HG02884 (cell line): ENCODE results near the gene CASQ1.

ENCODE experiments used
- ATAC-seq: cut with Tn5 transposase; IDR thresholded peaks from one replicate; pipeline ENCODE4 v1.9.1; 2021; ENCODE audit warnings: mild to moderate bottlenecking, moderate library complexity; ENCODE audit not compliant: unreplicated experiment

The CASQ1 gene

GRCh38 chr1:160168016-160168415, 22.4 kb upstream of the CASQ1 start:
- ATAC-seq, result no peak

DNA sequence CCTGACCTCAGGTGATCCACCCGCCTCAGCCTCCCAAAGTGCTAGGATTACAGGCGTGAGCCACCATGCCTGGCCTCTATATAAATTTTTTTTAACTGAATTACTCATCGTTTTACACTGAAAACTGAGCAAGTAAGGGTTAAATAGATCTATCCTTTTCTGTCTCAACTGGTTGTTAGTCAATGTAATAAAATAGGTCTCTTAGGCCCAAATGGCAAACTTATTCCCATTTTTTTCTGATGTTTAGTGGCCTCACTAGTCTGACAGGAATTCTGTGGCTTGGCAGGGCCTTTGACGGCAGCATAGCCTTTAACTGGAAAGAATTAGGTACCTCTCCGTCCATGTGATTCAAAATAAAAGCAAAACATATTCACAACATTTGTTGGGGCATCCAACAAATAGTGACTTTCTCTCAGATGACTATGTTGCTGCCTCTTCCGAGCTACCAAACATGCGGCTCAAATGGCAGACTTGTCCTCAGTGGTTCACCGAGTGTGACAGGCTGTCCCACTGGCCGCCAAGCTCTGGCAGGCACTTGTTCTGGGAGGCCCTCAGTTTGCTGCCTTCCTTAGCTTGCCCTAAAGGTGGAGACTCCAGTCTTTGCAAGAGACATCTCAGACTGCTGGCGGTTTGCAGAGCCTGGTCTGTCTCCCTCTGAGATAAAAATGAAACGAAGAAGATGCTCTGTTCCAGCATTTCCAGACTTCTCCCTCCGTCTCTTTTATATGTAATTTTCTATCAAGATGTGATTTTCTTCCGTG, 21.6 kb upstream of the CASQ1 start:
- ATAC-seq, result no peak

- peak; percentile 64 for ATAC-seq
Measured at GRCh38 chr1:160169553-160170399, 20.6 kb upstream of the CASQ1 start.

DNA sequence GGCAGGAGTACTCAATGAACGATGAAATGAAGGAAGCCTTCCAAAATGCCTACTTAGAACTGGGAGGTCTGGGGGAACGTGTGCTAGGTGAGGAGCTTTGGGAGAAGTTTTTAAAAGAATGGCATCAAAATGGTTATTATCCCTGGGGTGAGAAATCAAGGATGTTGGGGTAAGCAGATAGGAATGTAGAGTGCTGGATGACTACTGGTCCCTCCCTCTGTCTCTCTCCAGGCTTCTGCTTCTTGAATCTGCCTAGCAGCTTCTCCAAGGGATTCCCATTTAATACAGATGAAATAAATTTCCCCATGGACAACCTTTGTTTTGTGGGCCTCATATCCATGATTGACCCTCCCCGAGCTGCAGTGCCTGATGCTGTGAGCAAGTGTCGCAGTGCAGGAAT, 19.0 kb upstream of the CASQ1 start:
- no peak for ATAC-seq

DNA sequence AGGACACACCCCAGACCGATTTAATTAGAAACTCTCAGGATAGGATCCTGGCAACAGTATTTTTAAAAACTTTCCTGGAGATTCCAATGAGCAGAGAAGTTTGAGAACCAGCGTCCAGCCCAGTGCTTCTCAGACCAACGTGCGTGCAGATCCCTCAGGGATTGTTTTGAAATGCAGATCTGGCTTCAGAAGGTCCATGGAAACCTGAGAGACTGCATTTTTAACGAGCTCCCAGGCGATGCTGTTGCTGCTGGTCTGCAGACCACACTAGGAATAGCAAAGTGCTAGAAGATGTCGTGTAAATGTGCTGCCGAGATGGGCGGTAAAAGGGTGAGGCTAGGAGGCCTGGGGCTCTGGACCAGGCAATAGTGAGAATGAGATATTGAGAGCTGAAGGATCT, 18.4 kb upstream of the CASQ1 start:
- ATAC-seq, result no peak

- no peak for ATAC-seq
Measured at GRCh38 chr1:160177231-160177630, 13.1 kb upstream of the CASQ1 start.

- ATAC-seq, result no peak
Measured at GRCh38 chr1:160177667-160178066, 12.7 kb upstream of the CASQ1 start.

- no peak for ATAC-seq
Measured at GRCh38 chr1:160178731-160179130, 11.6 kb upstream of the CASQ1 start.

GRCh38 chr1:160179336-160179735, 11.0 kb upstream of the CASQ1 start:
- no peak for ATAC-seq

DNA sequence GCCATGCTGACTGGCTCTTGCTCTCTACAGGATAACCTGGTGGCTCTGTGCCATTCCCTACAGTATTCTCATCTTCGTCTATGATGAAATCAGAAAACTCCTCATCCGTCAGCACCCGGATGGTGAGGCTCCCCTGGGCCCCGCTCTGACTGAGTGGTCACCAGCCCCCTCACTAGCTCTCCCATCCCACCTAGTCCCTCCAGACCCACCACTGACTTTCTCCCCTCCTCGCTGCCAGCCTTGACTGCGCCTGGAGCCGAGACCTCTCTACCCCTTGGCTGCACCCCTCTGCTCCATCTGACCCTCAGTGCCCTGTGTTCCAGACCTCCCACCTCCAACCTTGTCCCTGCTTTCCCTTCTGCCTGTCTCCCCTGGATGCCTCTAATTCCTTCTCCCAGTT, 4.1 kb upstream of the CASQ1 start:
- ATAC-seq, result no peak

- ATAC-seq, result no peak
Measured at GRCh38 chr1:160186729-160187128, 3.6 kb upstream of the CASQ1 start.

DNA sequence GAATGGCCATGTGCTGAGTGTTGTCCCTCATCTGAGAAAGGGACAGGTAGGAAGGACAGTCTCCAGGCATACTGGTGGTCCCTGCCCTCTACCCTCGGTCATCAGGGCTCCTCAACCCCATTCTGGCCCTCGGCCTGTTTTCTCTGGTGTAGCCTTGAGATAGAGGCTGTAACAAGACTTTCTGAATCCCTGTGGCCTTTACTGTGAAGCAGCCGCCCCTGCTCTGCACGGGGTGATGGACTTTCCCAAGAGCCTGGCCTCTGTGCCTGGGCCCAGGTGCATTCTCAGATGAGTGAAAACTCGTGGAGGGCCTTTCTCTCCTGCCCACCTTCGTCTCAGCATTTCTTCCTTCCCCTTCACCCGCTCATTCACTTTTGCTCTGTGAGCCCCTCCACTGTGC, 3.0 kb upstream of the CASQ1 start:
- ATAC-seq, result no peak

- ATAC-seq, result no peak
Measured at GRCh38 chr1:160188341-160188740, 2.0 kb upstream of the CASQ1 start.

DNA sequence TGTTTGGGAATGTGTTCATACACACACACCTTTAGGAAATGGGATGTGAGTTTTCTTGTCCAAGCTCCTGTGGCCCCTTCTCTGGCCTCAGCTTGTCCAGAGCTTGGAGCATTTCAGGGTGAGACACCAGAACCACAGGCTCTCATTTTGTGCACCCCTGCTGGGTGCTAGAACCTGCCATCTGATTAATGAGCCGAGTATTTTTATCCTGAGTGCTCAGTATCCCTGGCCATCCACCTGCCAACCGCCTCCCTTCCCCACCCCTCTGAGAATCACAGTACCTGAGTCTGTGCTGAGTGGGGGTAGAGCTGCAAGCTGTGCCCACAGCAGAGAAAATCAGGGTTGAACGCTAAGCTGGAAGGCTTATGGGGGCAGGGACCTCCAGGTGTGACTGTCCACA, 1.4 kb downstream of the CASQ1 start:
- ATAC-seq, result no peak

GRCh38 chr1:160192234-160192633, 1.9 kb downstream of the CASQ1 start:
- ATAC-seq, result no peak

- peak; percentile 72 for ATAC-seq
Measured at GRCh38 chr1:160193091-160193819, 2.9 kb downstream of the CASQ1 start.

DNA sequence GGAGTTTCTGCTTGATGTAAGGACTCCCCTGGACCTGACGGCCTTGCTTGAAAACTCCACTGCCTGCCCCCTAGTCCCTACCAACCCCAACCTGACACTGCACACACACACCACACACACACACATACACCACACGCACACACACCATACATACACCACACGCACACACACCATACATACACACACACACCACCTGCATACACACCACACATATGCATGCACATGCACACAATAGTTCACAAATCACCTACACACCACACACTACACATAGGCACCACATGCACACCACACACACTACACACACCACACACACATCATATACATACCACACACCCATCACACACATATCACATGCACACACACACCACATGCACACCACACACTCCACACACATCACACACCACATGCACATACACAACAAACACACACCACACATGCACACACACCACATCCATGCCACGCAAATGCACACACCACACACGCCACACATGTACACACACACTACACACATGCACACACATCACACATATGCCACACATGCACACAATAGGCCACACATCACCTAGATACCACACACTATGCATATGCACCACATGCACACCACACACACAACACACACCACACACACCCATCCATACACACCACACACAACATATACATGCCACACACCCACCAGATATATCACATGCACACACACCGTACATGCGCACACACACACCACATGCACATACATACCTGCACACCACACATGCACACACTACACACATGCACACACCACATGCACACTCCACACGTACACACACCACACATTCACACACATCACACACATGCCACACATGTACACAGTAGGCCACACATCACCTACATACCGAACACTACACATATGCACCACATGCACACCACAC, 3.7 kb downstream of the CASQ1 start:
- no peak for ATAC-seq

DNA sequence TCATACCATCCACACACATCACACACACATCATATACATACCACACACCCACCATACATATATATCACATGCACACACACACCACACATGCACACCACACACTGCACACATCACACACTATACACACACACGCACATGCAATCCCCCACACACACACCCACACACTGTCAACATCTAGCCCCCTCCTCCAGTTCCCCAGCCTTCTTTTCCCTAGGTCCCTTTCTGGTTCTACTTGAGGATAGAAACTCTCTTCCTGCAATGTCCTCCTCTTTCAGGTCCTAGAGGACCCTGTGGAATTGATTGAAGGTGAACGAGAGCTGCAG, 4.3 kb downstream of the CASQ1 start:
- ATAC-seq, result no peak

DNA sequence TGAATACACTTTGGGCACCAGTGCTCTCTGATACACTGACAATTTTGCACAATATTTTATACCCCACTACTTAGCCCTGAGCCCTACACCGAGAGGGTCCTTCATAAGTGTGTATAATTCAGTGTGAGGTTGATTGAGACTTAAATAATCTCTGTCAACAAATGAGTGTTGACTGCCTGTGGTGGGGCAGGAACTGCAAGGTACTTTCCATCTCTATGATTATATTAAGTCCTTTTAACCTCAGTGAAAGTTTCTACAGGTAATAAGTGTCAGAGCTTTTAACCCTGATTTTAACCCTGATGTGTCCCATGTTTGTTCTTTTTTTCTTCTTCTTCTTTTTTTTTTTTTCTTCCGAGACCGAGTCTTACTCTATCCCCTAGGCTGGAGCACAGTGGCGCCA, 5.8 kb downstream of the CASQ1 start:
- no peak for ATAC-seq

DNA sequence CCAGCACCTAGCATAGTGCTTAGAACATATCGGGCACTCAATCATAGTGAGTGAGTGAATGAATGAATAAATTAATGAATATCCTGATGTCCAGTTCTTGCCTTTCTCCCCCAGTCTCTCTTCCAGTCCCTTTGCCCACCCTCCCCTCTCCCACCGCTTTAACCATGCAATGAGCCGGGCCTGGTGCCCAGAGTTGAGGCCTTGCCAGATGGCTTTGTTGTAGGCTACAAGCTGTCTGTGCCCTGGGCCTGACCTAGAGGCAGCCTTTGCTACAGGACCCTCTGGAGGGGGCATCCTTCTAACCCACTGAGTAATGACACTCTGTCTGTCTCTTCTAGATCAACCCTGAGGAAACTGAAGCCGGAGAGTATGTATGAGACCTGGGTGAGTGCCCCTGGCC, 6.9 kb downstream of the CASQ1 start:
- ATAC-seq, result no peak

DNA sequence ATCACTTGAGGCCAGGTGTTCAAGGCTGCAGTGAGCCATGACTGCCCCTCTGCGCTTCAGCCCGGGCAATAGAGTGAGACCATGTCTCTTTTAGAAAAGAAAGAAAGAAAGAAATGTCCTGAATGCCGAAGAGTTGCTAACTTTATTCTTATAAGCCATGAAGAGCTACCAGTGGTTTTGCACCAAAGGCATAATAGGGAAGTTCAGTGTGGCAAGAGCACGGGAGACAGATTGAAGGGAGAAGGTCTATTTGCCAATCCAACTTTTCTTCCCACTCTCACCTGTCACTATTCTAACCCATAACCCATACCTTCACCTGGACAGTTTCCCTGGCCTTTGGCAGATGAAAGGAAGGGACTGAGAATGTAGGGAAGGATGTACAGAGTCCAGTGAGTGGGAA, 10.4 kb downstream of the CASQ1 start:
- ATAC-seq, result no peak
